HepG2 (cell line): ENCODE measurements around the gene TMEM198. TPM values are rescaled to one million over a fixed set of nuclear protein-coding genes. Genes with fewer than 3 reads are reported as not detected.

Experiments used
- CENPX ChIP-seq: sonication (generic); formaldehyde crosslinking; IDR thresholded peaks from 2 replicates; pipeline ENCODE4 v1.9.0; 2021; ENCODE audit warnings: mild to moderate bottlenecking, missing genetic modification reagents, moderate library complexity
- EP300 ChIP-seq, 3 experiments: sonication (generic) in 1 of 3; formaldehyde crosslinking in 1 of 3; IDR thresholded peaks; 2 replicates each; pipeline versions ENCODE4 v1.5.1 to v1.6.1; 2011 to 2020; ENCODE audit warnings: low read depth in 2 of 3, low read length in 2 of 3, borderline replicate concordance in 1 of 3, improper control_type of control experiment in 1 of 3, mild to moderate bottlenecking in 1 of 3, missing genetic modification reagents in 1 of 3, moderate library complexity in 1 of 3
- HDAC2 ChIP-seq: sonication (generic); formaldehyde crosslinking; IDR thresholded peaks from 2 replicates; pipeline ENCODE4 v1.4.0; 2020; ENCODE audit warnings: missing genetic modification reagents
- HNF4G ChIP-seq, 2 experiments: sonication (generic) in 1 of 2; formaldehyde crosslinking in 1 of 2; IDR thresholded peaks; 2 replicates each; pipeline versions ENCODE4 v1.4.0 to v1.6.1; 2011 to 2020; ENCODE audit warnings: borderline replicate concordance in 2 of 2, low read depth in 2 of 2, mild to moderate bottlenecking in 2 of 2, low read length in 1 of 2, missing genetic modification reagents in 1 of 2, moderate library complexity in 1 of 2
- IKZF4 ChIP-seq: sonication (generic); formaldehyde crosslinking; IDR thresholded peaks from 2 replicates; pipeline ENCODE4 v1.5.1; 2020; ENCODE audit warnings: borderline replicate concordance, mild to moderate bottlenecking, low read depth, missing genetic modification reagents; ENCODE audit errors: not compliant biosample characterization
- KLF11 ChIP-seq: IDR thresholded peaks from 2 replicates; pipeline ENCODE4 v1.6.1; 2016; ENCODE audit warnings: missing compliant biosample characterization
- MXI1 ChIP-seq: IDR thresholded peaks from 3 replicates; pipeline ENCODE4 v1.6.1; 2012; ENCODE audit warnings: low read depth, low read length, inconsistent platforms, borderline replicate concordance
- NPAS2 ChIP-seq: sonication (generic); formaldehyde crosslinking; IDR thresholded peaks from 2 replicates; pipeline ENCODE4 v1.8.0; 2022; ENCODE audit warnings: mild to moderate bottlenecking, missing genetic modification reagents, borderline replicate concordance
- REL ChIP-seq: sonication (generic); formaldehyde crosslinking; conservative IDR thresholded peaks from 2 replicates; pipeline ENCODE4 v1.8.0; 2022; ENCODE audit warnings: mild to moderate bottlenecking, missing genetic modification reagents, moderate library complexity
- ZBTB38 ChIP-seq: sonication (generic); formaldehyde crosslinking; IDR thresholded peaks from 2 replicates; pipeline ENCODE4 v1.5.1; 2020; ENCODE audit warnings: mild to moderate bottlenecking, missing genetic modification reagents
- ZNF12 ChIP-seq: sonication (generic); formaldehyde crosslinking; IDR thresholded peaks from 2 replicates; pipeline ENCODE4 v1.5.0; 2020; ENCODE audit warnings: missing genetic modification reagents
- ZNF180 ChIP-seq: sonication (generic); formaldehyde crosslinking; IDR thresholded peaks from 2 replicates; pipeline ENCODE4 v1.4.0; 2020; ENCODE audit warnings: low read depth, missing genetic modification reagents, borderline replicate concordance
- ZNF20 ChIP-seq: sonication (generic); formaldehyde crosslinking; IDR thresholded peaks from 2 replicates; pipeline ENCODE4 v1.4.0; 2020; ENCODE audit warnings: mild to moderate bottlenecking, moderate library complexity, missing genetic modification reagents
- ZNF550 ChIP-seq: sonication (generic); formaldehyde crosslinking; IDR thresholded peaks from 2 replicates; pipeline ENCODE4 v1.4.0; 2020; ENCODE audit warnings: mild to moderate bottlenecking, missing genetic modification reagents, borderline replicate concordance
- ZNF780A ChIP-seq: sonication (generic); formaldehyde crosslinking; IDR thresholded peaks from 2 replicates; pipeline ENCODE4 v1.8.0; 2022; ENCODE audit warnings: mild to moderate bottlenecking, missing genetic modification reagents, moderate library complexity
- polyA plus RNA-seq, 8 experiments: library from polyadenylated mRNA; depleted of rRNA in 3 of 8; stranded (reverse) in 7 of 8; unstranded in 1 of 8; fragments of >200 nt; fragmentation: Illumina TruSeq in 4 of 8; extraction: Trizol in 4 of 8; gene quantifications; 2 replicates each; pipeline versions ENCODE4 v1.2.1 to v1.2.3, GENCODE V29; 2011 to 2016; ENCODE audit warnings: low read depth in 4 of 8, missing spikeins in 1 of 8, mixed read lengths in 1 of 8; ENCODE audit not compliant: insufficient read depth in 1 of 8
- total RNA-seq, 5 experiments: library from RNA; depleted of rRNA; stranded (reverse); fragments of >200 nt; fragmentation: Illumina TruSeq; extraction: Trizol; gene quantifications; 2 replicates each; pipeline ENCODE4 v1.2.3, GENCODE V29; 2016; ENCODE audit warnings: low read depth in 1 of 5
- TF ChIP-seq, protein P1 (sequence below): sonication (generic); formaldehyde crosslinking; IDR thresholded peaks from 2 replicates; pipeline ENCODE4 v1.5.0; 2020; ENCODE audit warnings: mild to moderate bottlenecking, missing genetic modification reagents, borderline replicate concordance
- TF ChIP-seq, protein P2 (sequence below): conservative IDR thresholded peaks from 2 replicates; pipeline ENCODE4 v1.6.1; 2018; ENCODE audit warnings: missing genetic modification reagents
- TF ChIP-seq, protein P3 (sequence below): sonication (generic); formaldehyde crosslinking; IDR thresholded peaks from 2 replicates; pipeline ENCODE4 v1.4.0; 2020; ENCODE audit warnings: missing genetic modification reagents

The TMEM198 gene
- total and polyA plus RNA-seq, 2 of the 13 experiments (the other 11 are each of a cell fraction or from before 2014, with no cell fraction given) = 17.3 to 23.5 TPM

DNA sequence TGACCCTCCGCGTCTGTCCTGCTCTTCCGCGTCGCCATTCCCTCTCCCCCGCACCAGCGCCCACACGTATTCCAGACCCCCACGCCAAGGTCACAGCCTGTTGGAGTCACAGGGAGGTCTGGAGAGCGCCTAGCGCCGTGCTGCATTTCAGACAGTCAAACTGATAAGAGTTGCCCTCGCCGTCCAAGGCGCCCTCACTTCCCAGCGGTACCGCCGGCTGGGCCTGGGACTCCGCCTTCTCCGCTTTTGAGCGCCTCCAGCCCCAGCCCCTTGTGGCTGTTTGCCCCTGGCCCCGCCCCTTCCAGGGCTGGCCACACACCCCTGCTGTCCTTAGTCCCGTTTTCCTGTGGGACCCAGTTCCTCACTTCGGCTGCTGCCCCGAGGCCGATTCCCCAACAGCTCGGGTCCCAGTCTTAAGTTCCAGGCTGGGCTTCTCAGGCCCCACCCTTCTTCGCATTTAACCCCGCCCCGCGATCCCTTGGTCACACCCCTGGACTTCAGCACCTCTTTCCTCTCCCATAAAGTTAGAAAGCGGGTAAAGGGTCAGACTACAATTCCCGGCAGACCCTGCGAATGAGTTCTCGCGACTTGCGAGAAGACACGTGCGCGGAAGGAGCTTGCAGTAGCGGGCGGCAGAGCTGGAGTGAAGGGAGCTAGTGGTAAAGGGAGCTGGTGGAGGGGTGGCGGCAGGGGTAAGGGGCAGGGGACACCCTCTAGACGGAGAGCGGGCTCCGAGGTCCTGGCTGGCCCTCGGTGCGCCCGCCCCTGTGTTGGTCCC is 45.4 kb upstream of the TMEM198 start, which contains the start of gene GMPPA (continued):
- TF ChIP-seq IKZF4 (CRISPR knock-in tag) (no peak), ZBTB38 (CRISPR knock-in tag) (no peak; the same call in none of the 2 replicates), HNF4G (IDR thresholded peaks at IDR 0.05; ENCODE audit: borderline replicate concordance, low read depth, low read length) (peak; percentile 10; the same call in 1 of the 2 replicates), HNF4G (CRISPR knock-in tag; IDR thresholded peaks at IDR 0.05; ENCODE audit: borderline replicate concordance, low read depth) (peak; percentile 38; the same call in 1 of the 2 replicates), KLF11 (no peak; the same call in 1 of the 2 replicates), ZNF180 (CRISPR knock-in tag) (peak; percentile 54; the same call in 1 of the 2 replicates), HDAC2 (CRISPR knock-in tag) (peak; percentile 8; the same call in 1 of the 2 replicates), ZNF550 (no peak; the same call in none of the 2 replicates), REL (CRISPR knock-in tag) (no peak), EP300 (IDR thresholded peaks at IDR 0.05; ENCODE audit: low read depth in 2 of 2, low read length in 2 of 2) (peak in 1 of 2 experiments; percentile 7; a peak in 2 of 4 replicates), EP300 (CRISPR knock-in tag; IDR thresholded peaks at IDR 0.05; ENCODE audit: borderline replicate concordance) (no peak), ZNF780A (no peak), NPAS2 (CRISPR knock-in tag) (no peak), CENPX (CRISPR knock-in tag) (no peak), ZNF20 (CRISPR knock-in tag) (0 out of 2 replicates have a peak, but pooled peaks have one; percentile 61), ZNF12 (CRISPR knock-in tag) (no peak), MXI1 (peak; percentile 94; the same call in 2 of the 3 replicates)
- TF ChIP-seq, protein P1, sequence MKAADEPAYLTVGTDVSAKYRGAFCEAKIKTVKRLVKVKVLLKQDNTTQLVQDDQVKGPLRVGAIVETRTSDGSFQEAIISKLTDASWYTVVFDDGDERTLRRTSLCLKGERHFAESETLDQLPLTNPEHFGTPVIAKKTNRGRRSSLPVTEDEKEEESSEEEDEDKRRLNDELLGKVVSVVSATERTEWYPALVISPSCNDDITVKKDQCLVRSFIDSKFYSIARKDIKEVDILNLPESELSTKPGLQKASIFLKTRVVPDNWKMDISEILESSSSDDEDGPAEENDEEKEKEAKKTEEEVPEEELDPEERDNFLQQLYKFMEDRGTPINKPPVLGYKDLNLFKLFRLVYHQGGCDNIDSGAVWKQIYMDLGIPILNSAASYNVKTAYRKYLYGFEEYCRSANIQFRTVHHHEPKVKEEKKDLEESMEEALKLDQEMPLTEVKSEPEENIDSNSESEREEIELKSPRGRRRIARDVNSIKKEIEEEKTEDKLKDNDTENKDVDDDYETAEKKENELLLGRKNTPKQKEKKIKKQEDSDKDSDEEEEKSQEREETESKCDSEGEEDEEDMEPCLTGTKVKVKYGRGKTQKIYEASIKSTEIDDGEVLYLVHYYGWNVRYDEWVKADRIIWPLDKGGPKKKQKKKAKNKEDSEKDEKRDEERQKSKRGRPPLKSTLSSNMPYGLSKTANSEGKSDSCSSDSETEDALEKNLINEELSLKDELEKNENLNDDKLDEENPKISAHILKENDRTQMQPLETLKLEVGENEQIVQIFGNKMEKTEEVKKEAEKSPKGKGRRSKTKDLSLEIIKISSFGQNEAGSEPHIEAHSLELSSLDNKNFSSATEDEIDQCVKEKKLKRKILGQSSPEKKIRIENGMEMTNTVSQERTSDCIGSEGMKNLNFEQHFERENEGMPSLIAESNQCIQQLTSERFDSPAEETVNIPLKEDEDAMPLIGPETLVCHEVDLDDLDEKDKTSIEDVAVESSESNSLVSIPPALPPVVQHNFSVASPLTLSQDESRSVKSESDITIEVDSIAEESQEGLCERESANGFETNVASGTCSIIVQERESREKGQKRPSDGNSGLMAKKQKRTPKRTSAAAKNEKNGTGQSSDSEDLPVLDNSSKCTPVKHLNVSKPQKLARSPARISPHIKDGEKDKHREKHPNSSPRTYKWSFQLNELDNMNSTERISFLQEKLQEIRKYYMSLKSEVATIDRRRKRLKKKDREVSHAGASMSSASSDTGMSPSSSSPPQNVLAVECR (CRISPR knock-in tag) = peak; percentile 84
- TF ChIP-seq, protein P2, sequence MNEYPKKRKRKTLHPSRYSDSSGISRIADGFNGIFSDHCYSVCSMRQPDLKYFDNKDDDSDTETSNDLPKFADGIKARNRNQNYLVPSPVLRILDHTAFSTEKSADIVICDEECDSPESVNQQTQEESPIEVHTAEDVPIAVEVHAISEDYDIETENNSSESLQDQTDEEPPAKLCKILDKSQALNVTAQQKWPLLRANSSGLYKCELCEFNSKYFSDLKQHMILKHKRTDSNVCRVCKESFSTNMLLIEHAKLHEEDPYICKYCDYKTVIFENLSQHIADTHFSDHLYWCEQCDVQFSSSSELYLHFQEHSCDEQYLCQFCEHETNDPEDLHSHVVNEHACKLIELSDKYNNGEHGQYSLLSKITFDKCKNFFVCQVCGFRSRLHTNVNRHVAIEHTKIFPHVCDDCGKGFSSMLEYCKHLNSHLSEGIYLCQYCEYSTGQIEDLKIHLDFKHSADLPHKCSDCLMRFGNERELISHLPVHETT (CRISPR knock-in tag) = 0 out of 2 replicates have a peak, but pooled peaks have one; percentile 12
- TF ChIP-seq, protein P3, sequence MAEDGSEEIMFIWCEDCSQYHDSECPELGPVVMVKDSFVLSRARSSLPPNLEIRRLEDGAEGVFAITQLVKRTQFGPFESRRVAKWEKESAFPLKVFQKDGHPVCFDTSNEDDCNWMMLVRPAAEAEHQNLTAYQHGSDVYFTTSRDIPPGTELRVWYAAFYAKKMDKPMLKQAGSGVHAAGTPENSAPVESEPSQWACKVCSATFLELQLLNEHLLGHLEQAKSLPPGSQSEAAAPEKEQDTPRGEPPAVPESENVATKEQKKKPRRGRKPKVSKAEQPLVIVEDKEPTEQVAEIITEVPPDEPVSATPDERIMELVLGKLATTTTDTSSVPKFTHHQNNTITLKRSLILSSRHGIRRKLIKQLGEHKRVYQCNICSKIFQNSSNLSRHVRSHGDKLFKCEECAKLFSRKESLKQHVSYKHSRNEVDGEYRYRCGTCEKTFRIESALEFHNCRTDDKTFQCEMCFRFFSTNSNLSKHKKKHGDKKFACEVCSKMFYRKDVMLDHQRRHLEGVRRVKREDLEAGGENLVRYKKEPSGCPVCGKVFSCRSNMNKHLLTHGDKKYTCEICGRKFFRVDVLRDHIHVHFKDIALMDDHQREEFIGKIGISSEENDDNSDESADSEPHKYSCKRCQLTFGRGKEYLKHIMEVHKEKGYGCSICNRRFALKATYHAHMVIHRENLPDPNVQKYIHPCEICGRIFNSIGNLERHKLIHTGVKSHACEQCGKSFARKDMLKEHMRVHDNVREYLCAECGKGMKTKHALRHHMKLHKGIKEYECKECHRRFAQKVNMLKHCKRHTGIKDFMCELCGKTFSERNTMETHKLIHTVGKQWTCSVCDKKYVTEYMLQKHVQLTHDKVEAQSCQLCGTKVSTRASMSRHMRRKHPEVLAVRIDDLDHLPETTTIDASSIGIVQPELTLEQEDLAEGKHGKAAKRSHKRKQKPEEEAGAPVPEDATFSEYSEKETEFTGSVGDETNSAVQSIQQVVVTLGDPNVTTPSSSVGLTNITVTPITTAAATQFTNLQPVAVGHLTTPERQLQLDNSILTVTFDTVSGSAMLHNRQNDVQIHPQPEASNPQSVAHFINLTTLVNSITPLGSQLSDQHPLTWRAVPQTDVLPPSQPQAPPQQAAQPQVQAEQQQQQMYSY (CRISPR knock-in tag) = peak; percentile 81
